HG03439 (cell line): ENCODE measurements around the gene ADGRL3.
"Not testable (repeated sequence)": the region's sequence is repeated elsewhere in the genome, so short reads cannot be mapped to it uniquely, and the experiment has no call there.

Source experiments
- ATAC-seq: cut with Tn5 transposase; IDR thresholded peaks from one replicate; pipeline ENCODE4 v1.9.1; 2021; ENCODE audit warnings: mild to moderate bottlenecking, moderate library complexity; ENCODE audit not compliant: unreplicated experiment

The ADGRL3 gene

GRCh38 chr4:61204353-61205060 lies 4.4 kb downstream of the ADGRL3 start:
- no peak for ATAC-seq

DNA sequence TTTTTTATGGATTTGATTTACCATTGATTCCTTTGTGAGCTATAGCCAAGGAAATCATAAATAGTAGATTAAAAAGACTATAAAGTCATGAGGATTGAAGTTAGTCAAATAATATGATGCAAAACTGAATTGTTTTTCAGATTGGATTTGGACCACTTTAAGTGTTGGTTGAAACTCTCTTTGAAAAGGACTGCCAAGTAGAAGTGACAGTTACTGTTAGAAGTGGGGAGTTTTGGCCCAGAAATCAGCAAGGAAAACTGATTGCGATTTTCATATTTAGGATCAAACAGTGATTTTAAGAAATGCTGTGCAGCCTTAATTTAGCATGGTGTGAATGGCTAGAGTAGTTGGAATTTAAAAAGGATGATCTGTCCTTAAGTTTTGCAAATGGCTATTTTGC lies 4.9 kb downstream of the ADGRL3 start:
- no peak for ATAC-seq

GRCh38 chr4:61207156-61207555 lies 7.0 kb downstream of the ADGRL3 start:
- ATAC-seq = not testable (repeated sequence)

DNA sequence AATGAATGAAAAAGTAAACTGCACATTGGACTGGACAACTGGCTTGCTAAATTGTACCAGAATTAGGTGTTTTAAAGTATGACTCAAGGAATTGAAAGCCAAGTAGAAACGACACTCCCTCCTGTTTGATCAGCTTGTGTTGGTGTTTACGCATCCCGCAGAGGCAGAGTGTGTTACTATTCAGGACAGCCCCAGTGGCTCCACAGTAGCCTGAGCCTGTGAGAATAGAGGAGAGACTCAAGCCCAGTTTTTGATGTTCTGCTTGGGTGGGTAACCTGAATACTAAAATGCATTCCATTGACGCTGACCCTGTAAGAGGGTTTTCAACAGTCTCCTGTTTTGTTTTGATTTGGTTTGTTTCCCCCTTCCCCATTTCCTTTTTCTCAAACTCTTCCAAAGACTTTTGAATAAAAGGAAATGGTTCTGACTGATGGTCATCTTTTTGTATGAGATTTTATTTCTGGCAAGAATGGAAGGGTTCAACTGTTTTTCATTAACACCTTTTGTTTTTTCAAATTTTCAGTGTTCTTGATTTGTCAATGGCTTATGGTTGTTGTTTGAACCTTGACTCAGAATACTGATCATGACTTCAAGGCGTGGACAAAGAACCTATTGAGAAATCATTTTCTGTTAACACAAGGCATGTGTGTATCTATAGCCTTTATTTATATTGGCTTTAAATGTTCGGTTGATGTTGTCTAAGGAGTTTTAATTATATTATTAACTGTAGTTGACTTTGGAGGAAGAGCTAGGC lies 10.2 kb downstream of the ADGRL3 start:
- ATAC-seq = no peak

DNA sequence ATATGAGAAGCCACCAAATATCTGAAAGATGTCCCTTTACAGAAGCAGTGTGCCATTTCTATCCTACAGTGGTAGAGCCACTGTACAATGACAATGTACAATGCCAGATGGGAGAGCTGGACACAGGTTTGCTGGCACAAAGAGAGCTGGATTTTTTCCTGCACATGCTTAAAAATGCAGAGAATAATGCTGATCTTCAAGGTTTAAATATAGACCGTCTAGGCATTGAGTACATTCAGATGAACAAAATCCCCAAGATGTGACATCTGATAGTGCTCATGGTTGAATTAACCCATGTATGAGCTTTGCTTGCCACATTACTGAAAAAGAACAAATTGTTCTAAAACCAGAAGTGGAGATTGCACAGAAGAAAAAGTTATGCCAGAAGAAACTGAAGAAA lies 11.7 kb downstream of the ADGRL3 start:
- ATAC-seq = no peak

- ATAC-seq = no peak
Measured at GRCh38 chr4:61212788-61213187, 12.7 kb downstream of the ADGRL3 start.

GRCh38 chr4:61214680-61215079 lies 14.6 kb downstream of the ADGRL3 start:
- ATAC-seq = no peak

DNA sequence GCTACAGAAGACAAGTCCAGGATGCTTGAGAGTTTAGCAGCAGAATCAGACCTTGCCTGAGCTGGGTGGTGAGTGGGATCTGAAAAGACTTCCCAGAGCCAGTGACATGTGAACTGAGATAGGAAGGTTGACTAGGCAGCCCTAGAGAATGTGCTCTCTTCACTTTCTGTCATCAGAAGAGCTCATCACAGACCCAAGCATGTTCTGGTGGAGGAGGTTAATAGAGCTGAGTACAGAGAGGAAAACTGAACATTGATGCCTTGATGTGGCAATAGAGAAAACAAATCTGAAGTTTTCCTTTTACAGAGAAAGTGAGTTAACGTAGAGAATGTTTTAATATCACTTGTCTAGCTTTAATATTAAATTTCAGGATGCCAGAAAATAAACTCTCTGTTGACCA lies 17.1 kb downstream of the ADGRL3 start:
- no peak for ATAC-seq

GRCh38 chr4:61220556-61220955 lies 20.4 kb downstream of the ADGRL3 start:
- no peak for ATAC-seq

DNA sequence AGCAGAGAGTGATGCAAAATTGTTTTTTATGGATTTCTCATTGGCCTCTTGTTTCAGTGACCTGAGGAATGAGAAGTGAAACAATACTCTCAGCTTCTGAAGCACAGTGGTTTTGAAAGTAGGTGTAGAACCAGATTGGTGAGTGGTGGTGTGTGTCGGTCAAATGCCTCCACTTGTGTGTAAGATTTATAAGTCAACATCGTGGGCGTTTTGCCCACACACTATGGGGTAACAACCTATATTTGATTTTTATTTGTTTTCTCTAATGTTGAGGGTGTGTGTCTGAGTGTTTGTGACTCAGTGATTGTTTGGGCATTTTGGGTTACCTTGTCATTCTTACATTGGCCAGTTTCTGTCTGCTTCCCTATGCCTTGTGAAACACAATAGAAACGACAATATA lies 23.3 kb downstream of the ADGRL3 start:
- no peak for ATAC-seq

DNA sequence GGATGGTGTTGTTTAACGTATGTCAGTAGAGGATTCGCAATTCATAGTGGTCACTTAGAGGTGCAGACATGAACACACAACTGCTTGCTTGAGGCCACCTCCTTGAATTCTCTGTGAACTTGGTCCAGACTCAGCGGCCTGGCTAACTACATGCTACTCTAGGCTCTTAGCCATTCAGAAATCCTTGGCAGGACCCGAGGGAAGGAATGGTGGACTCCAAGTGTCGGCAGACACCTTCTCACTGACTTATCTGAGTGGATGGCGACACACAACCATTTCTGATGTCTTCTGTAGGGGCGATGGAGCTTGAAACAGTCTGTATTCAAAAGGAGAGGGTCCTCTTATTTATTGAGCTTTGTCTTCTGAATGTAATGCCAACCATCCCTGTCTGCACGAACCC lies 24.4 kb downstream of the ADGRL3 start:
- ATAC-seq = no peak

GRCh38 chr4:61225656-61226055 lies 25.5 kb downstream of the ADGRL3 start:
- no peak for ATAC-seq

DNA sequence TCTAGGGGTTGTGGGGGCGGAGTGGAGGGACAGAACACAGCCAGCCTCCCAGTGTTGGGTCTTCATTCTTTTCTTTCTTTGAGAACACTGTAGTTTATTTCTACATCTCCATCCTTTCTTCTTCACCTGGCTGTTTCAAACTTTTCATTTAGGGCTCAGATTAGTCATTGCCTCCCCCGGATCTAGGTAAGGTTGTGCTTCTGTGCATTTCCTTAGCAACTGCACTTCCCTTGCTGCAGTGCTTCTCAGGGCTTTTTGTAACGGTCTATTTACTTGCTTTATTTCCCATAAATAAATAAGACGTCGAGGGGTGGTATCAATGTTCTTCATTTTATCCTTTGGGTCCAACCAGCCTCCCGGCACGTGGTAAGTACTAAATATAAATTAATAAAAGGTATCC lies 31.3 kb downstream of the ADGRL3 start:
- no peak for ATAC-seq

- ATAC-seq = no peak
Measured at GRCh38 chr4:61239250-61239649, 39.1 kb downstream of the ADGRL3 start.

- ATAC-seq = no peak
Measured at GRCh38 chr4:61243962-61244361, 43.8 kb downstream of the ADGRL3 start.

DNA sequence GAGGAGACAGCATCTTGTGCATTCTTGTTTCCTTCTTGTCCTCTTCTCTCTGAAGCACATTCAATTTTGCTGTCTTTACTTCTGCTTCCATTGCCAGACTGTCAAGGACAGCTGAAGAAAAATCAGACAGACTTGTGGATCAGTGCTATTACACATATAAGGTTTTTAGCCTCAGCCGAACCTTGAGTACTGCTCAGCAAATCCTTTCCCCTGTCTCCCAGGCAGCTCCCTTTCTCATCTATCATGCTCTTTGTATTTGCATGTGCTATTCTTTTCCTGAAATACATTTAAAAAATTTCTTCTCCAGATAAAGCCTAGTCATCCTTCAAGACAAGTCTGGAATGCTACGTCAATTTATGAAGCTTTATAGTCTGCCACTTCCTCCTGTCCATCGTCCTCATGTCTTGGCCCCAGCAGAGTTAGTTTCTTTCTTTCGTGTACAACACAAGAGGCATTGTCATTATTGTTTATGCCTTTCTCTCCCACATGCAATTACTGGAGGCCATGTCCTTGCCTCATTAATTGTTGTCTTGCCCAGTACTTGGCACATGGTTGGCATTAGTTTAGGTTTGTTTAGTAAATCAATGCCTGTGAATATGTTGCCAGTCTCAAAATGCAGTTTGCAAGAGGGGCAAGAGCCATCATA lies 45.1 kb downstream of the ADGRL3 start:
- ATAC-seq = no peak

- ATAC-seq = no peak
Measured at GRCh38 chr4:61246034-61246433, 45.9 kb downstream of the ADGRL3 start.

DNA sequence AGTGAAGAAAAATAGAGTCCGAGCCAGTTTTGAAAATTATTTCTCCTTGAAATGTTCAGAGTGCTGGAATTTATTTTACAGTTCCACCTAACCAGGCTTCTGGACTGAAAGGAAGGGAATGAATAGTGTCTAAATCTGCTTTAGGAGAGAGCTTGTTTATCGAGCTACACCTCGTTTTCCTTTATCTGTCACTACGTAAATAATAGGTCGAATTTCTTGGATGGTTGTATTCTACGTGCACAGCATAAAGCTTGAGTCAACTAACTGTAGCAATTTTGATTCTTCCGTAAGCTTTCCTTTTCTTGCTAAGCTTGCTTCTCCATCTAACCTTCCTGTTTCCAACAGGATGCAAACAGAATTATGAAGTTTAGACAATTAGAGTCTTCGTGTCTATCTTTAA lies 48.6 kb downstream of the ADGRL3 start:
- ATAC-seq = no peak

GRCh38 chr4:61251129-61251528 lies 51.0 kb downstream of the ADGRL3 start:
- no peak for ATAC-seq

- ATAC-seq = no peak
Measured at GRCh38 chr4:61254406-61254805, 54.3 kb downstream of the ADGRL3 start.

GRCh38 chr4:61273233-61273632 lies 73.1 kb downstream of the ADGRL3 start:
- no peak for ATAC-seq

GRCh38 chr4:61274286-61274685 lies 74.2 kb downstream of the ADGRL3 start:
- ATAC-seq = no peak
